Parathyroid adenoma (tissue), 2 donors: Measurements from ENCODE around the gene ABCD3.
A peak's percentile ranks its signal among the peaks of the same experiment; 100 is the strongest.
"Not testable (repeated sequence)": the region's sequence is repeated elsewhere in the genome, so short reads cannot be mapped to it uniquely, and the experiment has no call there.

ENCODE experiments used
- H2AFZ ChIP-seq: fragments of 300-600 bp; sonication (generic); one replicate; pipeline ENCODE4 v1.7.0; 2017; ENCODE audit warnings: antibody characterized with exemption, mild to moderate bottlenecking
- H3K27ac ChIP-seq: fragments of 300-600 bp; sonication (generic); one replicate; pipeline ENCODE4 v1.7.0; 2017
- H3K27me3 ChIP-seq: fragments of 300-600 bp; sonication (generic); one replicate; pipeline ENCODE4 v1.7.0; 2017; ENCODE audit warnings: low read length; ENCODE audit not compliant: control insufficient read depth, insufficient read depth
- H3K36me3 ChIP-seq: fragments of 300-600 bp; sonication (generic); one replicate; pipeline ENCODE4 v1.7.0; 2017; ENCODE audit warnings: low read length; ENCODE audit not compliant: control insufficient read depth, insufficient read depth
- H3K4me1 ChIP-seq: fragments of 300-600 bp; sonication (generic); one replicate; pipeline ENCODE4 v1.7.0; 2017; ENCODE audit warnings: control low read depth
- H3K4me2 ChIP-seq: fragments of 300-600 bp; sonication (generic); one replicate; pipeline ENCODE4 v1.7.0; 2017; ENCODE audit warnings: low read length
- H3K4me3 ChIP-seq: fragments of 300-600 bp; sonication (generic); one replicate; pipeline ENCODE4 v1.7.0; 2017; ENCODE audit warnings: low read depth, low read length
- H3K79me2 ChIP-seq: fragments of 300-600 bp; sonication (generic); one replicate; pipeline ENCODE4 v1.7.0; 2017; ENCODE audit warnings: control low read depth
- H3K9ac ChIP-seq: fragments of 300-600 bp; sonication (generic); one replicate; pipeline ENCODE4 v1.7.0; 2017; ENCODE audit warnings: mild to moderate bottlenecking
- H3K9me3 ChIP-seq: fragments of 300-600 bp; sonication (generic); one replicate; pipeline ENCODE4 v1.7.0; 2017; ENCODE audit warnings: low read length; ENCODE audit not compliant: control insufficient read depth
- CTCF ChIP-seq: fragments of 300-600 bp; sonication (generic); IDR thresholded peaks from one replicate; pipeline ENCODE4 v1.7.0; 2017; ENCODE audit warnings: antibody characterized with exemption, mild to moderate bottlenecking
- donor health status: primary hyperparathyroidism.

Gene ABCD3

GRCh38 chr1:94418664-94419655 is 771 bp downstream of the ABCD3 start:
- no peaks in the 10 kb centered on the region for H3K27me3 ChIP-seq
- H3K4me3 ChIP-seq, result peak overlapping the region; percentile 86
- H2AFZ ChIP-seq, result peak overlapping the region; percentile 96
- no peaks in the 10 kb centered on the region for H3K79me2 ChIP-seq
- no peaks in the 10 kb centered on the region for H3K9me3 ChIP-seq
- no peaks in the 10 kb centered on the region for H3K36me3 ChIP-seq
- H3K27ac ChIP-seq, result peak overlapping the region; percentile 72
- no peak for TF ChIP-seq CTCF
- peak overlapping the region; percentile 89 for H3K4me2 ChIP-seq
- peak overlapping the region; percentile 13 for H3K9ac ChIP-seq
- H3K4me1 ChIP-seq, result peaks cover 2% of the 10 kb centered on the region

GRCh38 chr1:94422115-94422820 is 4.1 kb downstream of the ABCD3 start:
- Histone ChIP-seq H3K4me3 (no peak overlapping the region), H3K4me1 (peaks cover 2% of the 10 kb centered on the region), H3K27ac (no peak overlapping the region)

GRCh38 chr1:94425821-94426484 is 7.8 kb downstream of the ABCD3 start:
- Histone ChIP-seq H2AFZ (no peak overlapping the region), H3K9me3 (no peaks in the 10 kb centered on the region), H3K79me2 (peaks cover 2% of the 10 kb centered on the region), H3K27ac (no peak overlapping the region), H3K4me2 (no peak overlapping the region), H3K4me1 (peaks cover 2% of the 10 kb centered on the region), H3K27me3 (no peaks in the 10 kb centered on the region), H3K4me3 (no peak overlapping the region), H3K9ac (no peak overlapping the region), H3K36me3 (no peaks in the 10 kb centered on the region)
- no peak for TF ChIP-seq CTCF

More at GRCh38 chr1:94422115-94422820, 4.1 kb downstream of the ABCD3 start:
- H3K36me3 ChIP-seq, result no peaks in the 10 kb centered on the region
- no peak overlapping the region for H3K9ac ChIP-seq
- H3K4me2 ChIP-seq, result no peak overlapping the region
- H3K27me3 ChIP-seq, result no peaks in the 10 kb centered on the region
- no peaks in the 10 kb centered on the region for H3K9me3 ChIP-seq
- no peaks in the 10 kb centered on the region for H3K79me2 ChIP-seq
- H2AFZ ChIP-seq, result no peak overlapping the region
- TF ChIP-seq CTCF, result no peak

- H3K4me1 ChIP-seq, H3K27me3 ChIP-seq: not testable (repeated sequence)
Observed at GRCh38 chr1:94426485-94426870, 8.3 kb downstream of the ABCD3 start.

GRCh38 chr1:94428441-94428840 is 10.3 kb downstream of the ABCD3 start:
- peaks cover 5% of the 10 kb centered on the region for H3K79me2 ChIP-seq
- no peaks in the 10 kb centered on the region for H3K9me3 ChIP-seq
- H3K4me2 ChIP-seq, result no peak overlapping the region
- H3K9ac ChIP-seq, result no peak overlapping the region
- no peaks in the 10 kb centered on the region for H3K4me1 ChIP-seq
- no peak for TF ChIP-seq CTCF
- no peaks in the 10 kb centered on the region for H3K36me3 ChIP-seq
- H3K27ac ChIP-seq, result no peak overlapping the region
- no peak overlapping the region for H3K4me3 ChIP-seq
- H2AFZ ChIP-seq, result no peak overlapping the region
- H3K27me3 ChIP-seq, result no peaks in the 10 kb centered on the region

More at GRCh38 chr1:94426485-94426870, 8.3 kb downstream of the ABCD3 start:
- not testable (repeated sequence) for H2AFZ ChIP-seq, H3K4me3 ChIP-seq, H3K9me3 ChIP-seq, H3K36me3 ChIP-seq, H3K27ac ChIP-seq, H3K9ac ChIP-seq, H3K4me2 ChIP-seq, H3K79me2 ChIP-seq

- H3K4me2 ChIP-seq, H3K27me3 ChIP-seq, H3K36me3 ChIP-seq, H3K27ac ChIP-seq, H3K9ac ChIP-seq, H3K4me3 ChIP-seq, H2AFZ ChIP-seq, H3K79me2 ChIP-seq, H3K9me3 ChIP-seq, H3K4me1 ChIP-seq: not testable (repeated sequence)
Observed at GRCh38 chr1:94428927-94429528, 10.8 kb downstream of the ABCD3 start.

GRCh38 chr1:94430066-94430465 is 11.9 kb downstream of the ABCD3 start:
- H3K27me3 ChIP-seq, H3K9me3 ChIP-seq, H3K4me1 ChIP-seq, H2AFZ ChIP-seq, H3K27ac ChIP-seq, H3K4me3 ChIP-seq, H3K79me2 ChIP-seq, H3K4me2 ChIP-seq, H3K9ac ChIP-seq, H3K36me3 ChIP-seq: not testable (repeated sequence)
